Activated B cell treated with CpG ODN at 0.5 μM for 24 hours (primary cell): ENCODE measurements around the gene DPP10. TPM values are rescaled to one million over a fixed set of nuclear protein-coding genes. Genes with fewer than 3 reads are reported as not detected.

Experiments
- ATAC-seq: fragments of 200-7000 bp; cut with Tn5 transposase; one replicate; pipeline ENCODE4 v1.10.0; 2021; ENCODE audit warnings: low read depth, mild to moderate bottlenecking, moderate library complexity
- CTCF ChIA-PET: fragments of 350-600 bp; sonication (Branson Sonifier 250); formaldehyde crosslinking; loops from one replicate; lab custom pipeline; 2021; ENCODE audit warnings: antibody characterized with exemption; lab: Charles Lee
- POLR2A ChIA-PET: fragments of 350-600 bp; sonication (Branson Sonifier 250); formaldehyde crosslinking; loops from one replicate; lab custom pipeline; 2021; ENCODE audit warnings: antibody characterized with exemption; lab: Charles Lee
- DNase-seq: peaks from one replicate; pipeline ENCODE4 v3.0.0; 2022
- H3K27ac Mint-ChIP-seq: one replicate; pipeline ENCODE4 v1.8.0; 2020; ENCODE audit warnings: mixed read lengths
- H3K27me3 Mint-ChIP-seq: one replicate; pipeline ENCODE4 v1.8.0; 2021; ENCODE audit warnings: mixed read lengths
- H3K36me3 Mint-ChIP-seq: one replicate; pipeline ENCODE4 v1.8.0; 2021; ENCODE audit warnings: low read depth, mixed read lengths
- H3K4me1 Mint-ChIP-seq: one replicate; pipeline ENCODE4 v1.8.0; 2021; ENCODE audit warnings: mixed read lengths
- H3K4me3 Mint-ChIP-seq: one replicate; pipeline ENCODE4 v1.8.0; 2020; ENCODE audit warnings: mild to moderate bottlenecking, mixed read lengths
- H3K9me3 Mint-ChIP-seq: one replicate; pipeline ENCODE4 v1.8.0; 2020; ENCODE audit warnings: mixed read lengths
- intact Hi-C: fragments of 100-400 bp; cut with micrococcal nuclease; formaldehyde crosslinking; loops from one replicate; pipeline ENCODE4 v1.15.1; 2024
- total RNA-seq: library from RNA; stranded (reverse); gene quantifications from 2 replicates; pipeline ENCODE4 v1.2.3, GENCODE V29; 2022
- TF ChIP-seq, protein P1 (sequence below): fragments of 200-600 bp; IDR thresholded peaks from one replicate; pipeline ENCODE4 v1.8.0; 2022; ENCODE audit warnings: antibody characterized with exemption, mild to moderate bottlenecking

Gene DPP10
- total RNA-seq, 1 donor from 2014 or later: not detected

- H3K27me3 Mint-ChIP-seq: no peaks in the 10 kb centered on the region
- DNase-seq (no peak), ATAC-seq (no peak)
- POLR2A ChIA-PET: no interaction called here
- TF ChIP-seq, protein P1, sequence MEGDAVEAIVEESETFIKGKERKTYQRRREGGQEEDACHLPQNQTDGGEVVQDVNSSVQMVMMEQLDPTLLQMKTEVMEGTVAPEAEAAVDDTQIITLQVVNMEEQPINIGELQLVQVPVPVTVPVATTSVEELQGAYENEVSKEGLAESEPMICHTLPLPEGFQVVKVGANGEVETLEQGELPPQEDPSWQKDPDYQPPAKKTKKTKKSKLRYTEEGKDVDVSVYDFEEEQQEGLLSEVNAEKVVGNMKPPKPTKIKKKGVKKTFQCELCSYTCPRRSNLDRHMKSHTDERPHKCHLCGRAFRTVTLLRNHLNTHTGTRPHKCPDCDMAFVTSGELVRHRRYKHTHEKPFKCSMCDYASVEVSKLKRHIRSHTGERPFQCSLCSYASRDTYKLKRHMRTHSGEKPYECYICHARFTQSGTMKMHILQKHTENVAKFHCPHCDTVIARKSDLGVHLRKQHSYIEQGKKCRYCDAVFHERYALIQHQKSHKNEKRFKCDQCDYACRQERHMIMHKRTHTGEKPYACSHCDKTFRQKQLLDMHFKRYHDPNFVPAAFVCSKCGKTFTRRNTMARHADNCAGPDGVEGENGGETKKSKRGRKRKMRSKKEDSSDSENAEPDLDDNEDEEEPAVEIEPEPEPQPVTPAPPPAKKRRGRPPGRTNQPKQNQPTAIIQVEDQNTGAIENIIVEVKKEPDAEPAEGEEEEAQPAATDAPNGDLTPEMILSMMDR: no peak
- no peak overlapping the region for H3K27ac Mint-ChIP-seq
- H3K4me3 Mint-ChIP-seq: no peak overlapping the region
- no peaks in the 10 kb centered on the region for H3K4me1 Mint-ChIP-seq
- CTCF ChIA-PET: no interaction called here
- no peaks in the 10 kb centered on the region for H3K36me3 Mint-ChIP-seq
- intact Hi-C loops: no loop called here
- H3K9me3 Mint-ChIP-seq: no peaks in the 10 kb centered on the region
Observed at GRCh38 chr2:114787486-114787885, 345.0 kb downstream of the DPP10 start.

DNA sequence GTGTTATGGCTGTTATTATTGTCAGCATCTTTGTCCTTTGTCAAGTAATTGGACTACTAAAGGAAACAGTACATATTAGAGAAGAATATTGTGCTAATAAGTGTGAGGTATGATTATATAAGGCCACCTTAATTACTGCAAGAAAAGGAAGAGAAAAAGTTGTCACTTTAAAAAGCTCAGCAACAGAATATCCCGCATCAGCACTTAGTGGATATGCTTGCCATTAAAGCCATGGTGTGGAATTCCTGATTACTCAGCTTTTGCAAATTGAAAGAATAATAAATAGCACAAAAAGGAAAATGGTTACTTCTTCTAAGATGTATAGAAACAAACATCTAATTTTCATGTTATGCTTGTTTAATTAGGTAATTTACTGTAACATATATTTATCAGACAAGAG is 347.5 kb downstream of the DPP10 start:
- intact Hi-C loops: no loop called here
- no peak for ATAC-seq
- no peaks in the 10 kb centered on the region for H3K27me3 Mint-ChIP-seq

GRCh38 chr2:114797540-114797939 is 355.1 kb downstream of the DPP10 start:
- H3K27ac Mint-ChIP-seq: no peak overlapping the region
- H3K9me3 Mint-ChIP-seq: peaks cover 3% of the 10 kb centered on the region
- no peaks in the 10 kb centered on the region for H3K27me3 Mint-ChIP-seq
- ATAC-seq (no peak), DNase-seq (no peak)
- intact Hi-C loops: no loop called here
- CTCF ChIA-PET: no interaction called here
- H3K4me3 Mint-ChIP-seq: no peak overlapping the region
- POLR2A ChIA-PET: no interaction called here
- no peaks in the 10 kb centered on the region for H3K36me3 Mint-ChIP-seq
- TF ChIP-seq, protein P1: no peak
- H3K4me1 Mint-ChIP-seq: no peaks in the 10 kb centered on the region

More for the DNA sequence above, 347.5 kb downstream of the DPP10 start:
- no peaks in the 10 kb centered on the region for H3K36me3 Mint-ChIP-seq
- POLR2A ChIA-PET: no interaction called here
- H3K4me1 Mint-ChIP-seq: no peaks in the 10 kb centered on the region
- no peaks in the 10 kb centered on the region for H3K9me3 Mint-ChIP-seq
- TF ChIP-seq, protein P1: no peak
- no peak overlapping the region for H3K27ac Mint-ChIP-seq
- H3K4me3 Mint-ChIP-seq: no peak overlapping the region
- no peak for DNase-seq
- CTCF ChIA-PET: no interaction called here

- H3K27me3 Mint-ChIP-seq: no peaks in the 10 kb centered on the region
- H3K36me3 Mint-ChIP-seq: no peaks in the 10 kb centered on the region
Observed at GRCh38 chr2:114797942-114798341, 355.5 kb downstream of the DPP10 start.

DNA sequence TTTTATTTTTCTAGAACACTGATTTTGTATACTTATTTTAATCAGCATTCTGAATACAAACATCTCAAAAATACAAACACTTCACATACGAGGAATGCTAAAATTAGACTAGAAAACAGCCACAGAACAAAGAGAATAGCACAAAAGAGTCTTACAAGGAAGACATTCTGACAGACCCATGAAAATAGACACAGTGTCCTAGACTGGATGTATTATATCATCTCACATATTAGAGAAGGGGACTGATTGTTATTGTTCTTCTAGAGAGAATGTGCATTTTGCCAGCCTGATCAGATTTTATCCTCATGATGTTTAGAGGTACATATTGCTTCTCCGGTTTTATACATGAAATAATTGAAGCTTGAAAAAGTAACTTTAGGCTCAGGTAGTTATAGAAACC is 357.9 kb downstream of the DPP10 start:
- POLR2A ChIA-PET: no interaction called here
- Mint-ChIP-seq H3K27ac (no peak overlapping the region), H3K9me3 (peaks cover 11% of the 10 kb centered on the region), H3K36me3 (no peaks in the 10 kb centered on the region), H3K27me3 (no peaks in the 10 kb centered on the region), H3K4me3 (no peak overlapping the region), H3K4me1 (no peaks in the 10 kb centered on the region)
- intact Hi-C loops: no loop called here
- CTCF ChIA-PET: no interaction called here
- TF ChIP-seq, protein P1: no peak
- DNase-seq (no peak), ATAC-seq (no peak)

More at GRCh38 chr2:114797942-114798341, 355.5 kb downstream of the DPP10 start:
- Mint-ChIP-seq H3K4me3 (no peak overlapping the region), H3K27ac (no peak overlapping the region), H3K4me1 (no peaks in the 10 kb centered on the region), H3K9me3 (peaks cover 3% of the 10 kb centered on the region)
- ChIA-PET POLR2A (no interaction called here), CTCF (no interaction called here)
- intact Hi-C loops: no loop called here
- ATAC-seq: no peak
- no peak for DNase-seq
- TF ChIP-seq, protein P1: no peak
